Hepatocyte (in vitro differentiated cells): ENCODE results near the gene NPLOC4. TPM values are rescaled to one million over a fixed set of nuclear protein-coding genes. Genes with fewer than 3 reads are reported as not detected.
"Not testable (repeated sequence)": the region's sequence is repeated elsewhere in the genome, so short reads cannot be mapped to it uniquely, and the experiment has no call there.

Experiments
- DNase-seq: peaks from one replicate; pipeline ENCODE4 v3.0.0-alpha.2; 2016; ENCODE audit warnings: low spot score
- H2AFZ ChIP-seq: fragments of 200-600 bp; sonication (generic); 2 replicates; pipeline ENCODE4 v1.6.0; 2016; ENCODE audit warnings: antibody characterized with exemption, mild to moderate bottlenecking
- H3K27ac ChIP-seq: fragments of 200-600 bp; sonication (generic); 2 replicates; pipeline ENCODE4 v1.5.1; 2016; ENCODE audit warnings: mild to moderate bottlenecking
- H3K27me3 ChIP-seq: fragments of 200-600 bp; sonication (generic); 2 replicates; pipeline ENCODE4 v1.6.1; 2016
- H3K36me3 ChIP-seq: fragments of 200-600 bp; sonication (generic); replicated peaks from 2 replicates; pipeline ENCODE4 v1.5.1; 2016; ENCODE audit warnings: low read depth; ENCODE audit not compliant: insufficient read depth
- H3K4me1 ChIP-seq: fragments of 200-600 bp; sonication (generic); 2 replicates; pipeline ENCODE4 v1.5.1; 2016; ENCODE audit warnings: mild to moderate bottlenecking, moderate library complexity; ENCODE audit not compliant: insufficient read depth
- H3K4me2 ChIP-seq: fragments of 200-600 bp; sonication (generic); 2 replicates; pipeline ENCODE4 v1.6.0; 2016
- H3K4me3 ChIP-seq: fragments of 200-600 bp; sonication (generic); 2 replicates; pipeline ENCODE4 v1.5.1; 2016; ENCODE audit warnings: mild to moderate bottlenecking
- H3K79me2 ChIP-seq: fragments of 200-600 bp; sonication (generic); 2 replicates; pipeline ENCODE4 v1.6.0; 2017; ENCODE audit warnings: mild to moderate bottlenecking
- H3K9me2 ChIP-seq: fragments of 200-600 bp; sonication (generic); replicated peaks from 2 replicates; pipeline ENCODE4 v1.6.0; 2017; ENCODE audit warnings: mild to moderate bottlenecking; ENCODE audit not compliant: insufficient read depth
- H3K9me3 ChIP-seq: fragments of 200-600 bp; sonication (generic); 2 replicates; pipeline ENCODE4 v1.5.1; 2016; ENCODE audit warnings: low read depth, mild to moderate bottlenecking
- H4K20me1 ChIP-seq: fragments of 200-600 bp; sonication (generic); 2 replicates; pipeline ENCODE4 v1.6.0; 2016; ENCODE audit warnings: mild to moderate bottlenecking; ENCODE audit not compliant: insufficient read depth, poor library complexity, severe bottlenecking
- CTCF ChIP-seq: fragments of 200-600 bp; sonication (generic); IDR thresholded peaks from 2 replicates; pipeline ENCODE4 v1.5.1; 2016; ENCODE audit warnings: antibody characterized with exemption, mild to moderate bottlenecking; ENCODE audit not compliant: poor library complexity
- EZH2 ChIP-seq: fragments of 200-600 bp; sonication (generic); IDR thresholded peaks from 2 replicates; pipeline ENCODE4 v1.6.1; 2016; ENCODE audit warnings: antibody characterized with exemption, mild to moderate bottlenecking, borderline replicate concordance
- EZH2phosphoT487 ChIP-seq: fragments of 200-600 bp; sonication (generic); IDR thresholded peaks from one replicate; pipeline ENCODE4 v1.6.1; 2018; ENCODE audit warnings: antibody characterized with exemption, mild to moderate bottlenecking, low read depth, moderate library complexity; ENCODE audit not compliant: unreplicated experiment, severe bottlenecking
- WGBS: methylation state at CpG from one replicate; pipeline ENCODE4 v1.1.6; 2016; ENCODE audit warnings: low lambda C conversion rate; ENCODE audit errors: missing lambda C conversion rate; 5-methylcytosine and 5-hydroxymethylcytosine counted together
- polyA plus RNA-seq: library from polyadenylated mRNA; unstranded; fragments of >200 nt; fragmentation: Nextera tagmentation; extraction: Ambion mirVana; gene quantifications from 2 replicates; pipeline ENCODE4 v1.2.1, GENCODE V29; 2016
- total RNA-seq: library from RNA; depleted of rRNA; stranded (reverse); fragments of >200 nt; gene quantifications from 2 replicates; pipeline ENCODE4 v1.2.3, GENCODE V29; 2014

The NPLOC4 gene
- total and polyA plus RNA-seq, 2 experiments from 2014 or later: 53.7 to 54.6 TPM

- peaks cover 3% of the 10 kb centered on the region for H3K36me3 ChIP-seq
- H3K4me3 ChIP-seq: no peak overlapping the region
- no peak overlapping the region for H3K27ac ChIP-seq
- peaks cover 18% of the 10 kb centered on the region for H3K4me1 ChIP-seq
- no peak overlapping the region for H2AFZ ChIP-seq
- H3K9me2 ChIP-seq: no peaks in the 10 kb centered on the region
- DNase-seq: no peak
- no peaks in the 10 kb centered on the region for H3K27me3 ChIP-seq
- H3K4me2 ChIP-seq: no peak overlapping the region
- no peaks in the 10 kb centered on the region for H3K9me3 ChIP-seq
- H3K79me2 ChIP-seq: peaks cover 63% of the 10 kb centered on the region
- 96% methylated on average over 7 of the region's 7 CpGs for WGBS
- no peak for TF ChIP-seq EZH2phosphoT487
- TF ChIP-seq EZH2: no peak
- no peak for TF ChIP-seq CTCF
- H4K20me1 ChIP-seq: peaks cover 47% of the 10 kb centered on the region
These were observed 5.4 kb downstream of the NPLOC4 start for GRCh38 chr17:81631482-81631881.

- peaks cover 13% of the 10 kb centered on the region for H3K4me1 ChIP-seq
- TF ChIP-seq EZH2phosphoT487 (no peak), EZH2 (no peak), CTCF (no peak)
- H3K27me3 ChIP-seq: no peaks in the 10 kb centered on the region
- no peak overlapping the region for H3K27ac ChIP-seq
- H3K4me3 ChIP-seq: no peak overlapping the region
- H2AFZ ChIP-seq: no peak overlapping the region
- peaks cover 38% of the 10 kb centered on the region for H4K20me1 ChIP-seq
- no peaks in the 10 kb centered on the region for H3K9me3 ChIP-seq
- H3K36me3 ChIP-seq: peaks cover 3% of the 10 kb centered on the region
- DNase-seq: no peak
- peaks cover 57% of the 10 kb centered on the region for H3K79me2 ChIP-seq
- WGBS: 89% methylated on average over 8 of the region's 8 CpGs
- H3K9me2 ChIP-seq: no peaks in the 10 kb centered on the region
- no peak overlapping the region for H3K4me2 ChIP-seq
These were observed 6.6 kb downstream of the NPLOC4 start for GRCh38 chr17:81630274-81630673.

GRCh38 chr17:81621494-81622130 lies 15.3 kb downstream of the NPLOC4 start:
- Histone ChIP-seq H3K4me3 (no peak overlapping the region), H3K9me3 (no peaks in the 10 kb centered on the region), H3K36me3 (no peaks in the 10 kb centered on the region), H3K4me1 (no peaks in the 10 kb centered on the region), H3K9me2 (no peaks in the 10 kb centered on the region), H3K27me3 (no peaks in the 10 kb centered on the region), H3K79me2 (peaks cover 36% of the 10 kb centered on the region), H3K4me2 (no peak overlapping the region), H4K20me1 (no peaks in the 10 kb centered on the region), H3K27ac (no peak overlapping the region), H2AFZ (no peak overlapping the region)
- WGBS: 96% methylated on average over 11 of the region's 11 CpGs
- no peak for DNase-seq
- TF ChIP-seq EZH2 (no peak), EZH2phosphoT487 (no peak), CTCF (no peak)

GRCh38 chr17:81618307-81618706 lies 18.6 kb downstream of the NPLOC4 start:
- H3K4me1 ChIP-seq, H3K4me3 ChIP-seq, H3K9me2 ChIP-seq, H3K27me3 ChIP-seq, H2AFZ ChIP-seq, H3K9me3 ChIP-seq, H3K4me2 ChIP-seq, H3K36me3 ChIP-seq, DNase-seq, H3K27ac ChIP-seq: not testable (repeated sequence)
- Histone ChIP-seq H4K20me1 (peaks cover 25% of the 10 kb centered on the region), H3K79me2 (peaks cover 58% of the 10 kb centered on the region)
- no CpG with 5 or more reads among the region's 36 CpGs for WGBS
